ENCODE measurements around the gene MPRIP.

Gene MPRIP

DNA sequence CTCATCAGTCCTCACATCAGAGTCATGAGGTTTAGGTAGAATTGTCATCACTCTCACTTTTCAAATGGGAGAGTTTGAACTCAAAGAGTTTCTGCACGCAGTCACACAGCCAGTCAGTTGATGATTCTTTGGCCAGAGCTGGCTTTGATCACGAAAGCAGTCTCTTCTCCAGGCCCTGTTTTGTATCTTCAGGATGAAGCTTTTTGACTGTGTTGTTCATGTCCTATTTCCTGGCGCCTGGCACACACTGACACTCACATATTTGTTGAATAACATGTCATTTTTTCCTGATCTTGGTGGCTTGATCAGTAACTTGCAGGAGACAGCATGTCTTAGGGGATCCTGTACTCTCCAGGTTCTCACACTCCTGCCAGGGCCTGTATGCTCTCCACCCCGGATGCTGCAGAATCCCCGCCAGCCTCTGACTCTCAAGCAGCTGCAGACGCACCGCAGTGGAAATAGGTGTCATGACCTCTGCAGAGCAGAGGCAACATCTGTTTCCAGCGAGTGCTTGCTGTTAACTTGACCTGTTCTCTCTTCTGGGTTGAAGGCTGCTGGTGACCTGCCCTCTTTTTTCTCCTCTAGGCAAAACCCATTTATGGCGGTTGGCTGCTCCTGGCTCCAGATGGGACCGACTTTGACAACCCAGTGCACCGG lies 33.0 kb downstream of the MPRIP start:
- DNase-seq (ENCODE audit: low spot score) = no peak
- TF ChIP-seq, protein P1, sequence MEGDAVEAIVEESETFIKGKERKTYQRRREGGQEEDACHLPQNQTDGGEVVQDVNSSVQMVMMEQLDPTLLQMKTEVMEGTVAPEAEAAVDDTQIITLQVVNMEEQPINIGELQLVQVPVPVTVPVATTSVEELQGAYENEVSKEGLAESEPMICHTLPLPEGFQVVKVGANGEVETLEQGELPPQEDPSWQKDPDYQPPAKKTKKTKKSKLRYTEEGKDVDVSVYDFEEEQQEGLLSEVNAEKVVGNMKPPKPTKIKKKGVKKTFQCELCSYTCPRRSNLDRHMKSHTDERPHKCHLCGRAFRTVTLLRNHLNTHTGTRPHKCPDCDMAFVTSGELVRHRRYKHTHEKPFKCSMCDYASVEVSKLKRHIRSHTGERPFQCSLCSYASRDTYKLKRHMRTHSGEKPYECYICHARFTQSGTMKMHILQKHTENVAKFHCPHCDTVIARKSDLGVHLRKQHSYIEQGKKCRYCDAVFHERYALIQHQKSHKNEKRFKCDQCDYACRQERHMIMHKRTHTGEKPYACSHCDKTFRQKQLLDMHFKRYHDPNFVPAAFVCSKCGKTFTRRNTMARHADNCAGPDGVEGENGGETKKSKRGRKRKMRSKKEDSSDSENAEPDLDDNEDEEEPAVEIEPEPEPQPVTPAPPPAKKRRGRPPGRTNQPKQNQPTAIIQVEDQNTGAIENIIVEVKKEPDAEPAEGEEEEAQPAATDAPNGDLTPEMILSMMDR (IDR thresholded peaks at IDR 0.05; ENCODE audit: extremely low read depth, insufficient read depth, missing control alignments) = no peak
- in situ Hi-C loops (cut with MboI; ENCODE audit: low pct_unique_long_range_greater_than_20kb, low sequenced_read_pairs, unreplicated experiment) = no loop called here

DNA sequence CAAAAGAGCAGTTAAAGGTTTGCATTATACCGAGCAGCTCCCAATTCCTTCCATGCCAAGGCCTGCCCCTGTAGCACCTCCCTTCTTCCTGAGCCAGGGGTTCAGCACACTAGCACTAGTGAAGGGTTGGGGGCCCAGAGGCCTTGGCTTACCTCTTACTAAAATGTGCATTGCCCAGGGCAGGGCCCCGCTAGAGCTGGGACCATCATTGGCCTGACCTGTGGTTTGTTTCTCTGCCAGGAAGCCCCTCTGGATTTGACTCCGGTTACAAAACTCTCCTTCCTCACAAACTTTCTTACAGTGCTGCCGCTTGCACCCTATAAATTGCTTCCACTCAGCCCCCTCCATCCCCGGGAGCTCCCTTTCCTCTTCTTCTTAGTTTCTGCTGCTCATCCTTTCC lies 33.8 kb downstream of the MPRIP start:
- in situ Hi-C loops (cut with MboI; ENCODE audit: low pct_unique_long_range_greater_than_20kb, low sequenced_read_pairs, unreplicated experiment) = no loop called here
- TF ChIP-seq, protein P1 (IDR thresholded peaks at IDR 0.05; ENCODE audit: extremely low read depth, insufficient read depth, missing control alignments) = no peak
- no peak for DNase-seq (ENCODE audit: low spot score)

DNA sequence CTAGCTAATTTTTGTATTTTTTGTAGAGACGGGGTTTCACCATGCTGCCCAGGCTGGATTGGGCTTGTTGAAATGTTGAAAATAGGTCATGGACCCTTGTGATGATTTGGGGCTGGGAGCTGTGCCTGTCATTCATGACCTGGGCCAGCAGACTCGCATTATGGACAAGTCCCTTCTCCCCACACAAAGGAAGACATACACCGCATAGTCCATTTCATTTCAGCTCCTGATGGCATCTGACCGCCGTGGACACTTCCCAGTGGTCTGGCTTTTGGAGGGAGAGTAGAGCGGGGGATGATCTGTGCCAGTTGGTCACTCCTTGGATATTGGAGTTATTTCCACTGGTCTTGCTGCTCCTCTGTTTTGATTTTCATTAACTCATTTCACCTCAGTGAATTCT lies 34.8 kb downstream of the MPRIP start:
- in situ Hi-C loops (cut with MboI; ENCODE audit: low pct_unique_long_range_greater_than_20kb, low sequenced_read_pairs, unreplicated experiment) = no loop called here
- DNase-seq (ENCODE audit: low spot score) = no peak
- TF ChIP-seq, protein P1 (IDR thresholded peaks at IDR 0.05; ENCODE audit: extremely low read depth, insufficient read depth, missing control alignments) = no peak

DNA sequence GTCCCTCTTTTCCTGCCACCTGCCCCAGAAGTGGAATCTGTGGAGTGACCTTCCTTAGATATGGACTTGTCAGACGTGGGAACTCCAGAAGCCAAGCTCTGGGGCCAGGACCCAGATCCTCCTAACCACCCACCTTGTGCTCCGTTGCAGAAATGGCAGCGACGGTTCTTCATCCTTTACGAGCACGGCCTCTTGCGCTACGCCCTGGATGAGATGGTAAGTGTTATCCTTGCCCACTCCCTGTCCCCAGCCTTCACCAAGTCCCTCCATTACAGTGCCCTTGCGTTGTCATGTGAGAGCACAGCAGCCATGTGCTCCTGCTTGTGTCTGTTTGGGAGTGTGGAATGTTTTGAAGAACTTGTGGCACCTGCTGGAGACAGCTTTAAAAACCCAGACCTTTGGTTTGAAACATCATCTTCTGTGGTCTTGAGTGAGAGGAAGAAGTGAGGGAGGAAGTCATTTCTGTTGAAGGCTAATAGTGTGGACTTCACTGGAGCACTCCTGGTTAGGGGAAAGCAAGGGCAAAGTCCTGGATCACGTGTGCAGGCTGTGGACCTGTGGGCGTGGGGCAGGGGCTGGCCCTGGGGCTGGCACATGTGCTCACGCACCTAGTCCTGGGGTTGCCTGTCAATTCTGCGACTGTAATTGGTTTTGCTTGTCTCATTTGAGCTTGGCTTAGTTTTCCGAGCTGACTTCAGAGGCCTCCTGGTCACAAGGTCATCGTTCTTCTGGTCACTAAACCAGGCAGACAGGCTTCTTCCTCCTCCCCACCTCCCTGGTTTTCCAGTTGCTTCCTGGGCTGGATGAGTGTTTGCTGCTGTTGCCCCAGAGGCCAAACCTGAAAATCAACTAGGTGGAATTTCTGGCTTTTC lies 35.8 kb downstream of the MPRIP start:
- in situ Hi-C loops (cut with MboI; ENCODE audit: low pct_unique_long_range_greater_than_20kb, low sequenced_read_pairs, unreplicated experiment) = no loop called here
- TF ChIP-seq, protein P1 (IDR thresholded peaks at IDR 0.05; ENCODE audit: extremely low read depth, insufficient read depth, missing control alignments) = no peak
- DNase-seq (ENCODE audit: low spot score) = no peak

- DNase-seq (ENCODE audit: low spot score) = no peak
- TF ChIP-seq, protein P1 (IDR thresholded peaks at IDR 0.05; ENCODE audit: extremely low read depth, insufficient read depth, missing control alignments) = no peak
- in situ Hi-C loops (cut with MboI; ENCODE audit: low pct_unique_long_range_greater_than_20kb, low sequenced_read_pairs, unreplicated experiment) = no loop called here
These were observed 36.6 kb downstream of the MPRIP start for GRCh38 chr17:17078832-17079231.

GRCh38 chr17:17079336-17079735 lies 37.1 kb downstream of the MPRIP start:
- TF ChIP-seq, protein P1 (IDR thresholded peaks at IDR 0.05; ENCODE audit: extremely low read depth, insufficient read depth, missing control alignments) = no peak
- no peak for DNase-seq (ENCODE audit: low spot score)
- in situ Hi-C loops (cut with MboI; ENCODE audit: low pct_unique_long_range_greater_than_20kb, low sequenced_read_pairs, unreplicated experiment) = no loop called here
